ENCODE measurements around the gene PTPRF. TPM values are rescaled to one million over a fixed set of nuclear protein-coding genes. Genes with fewer than 3 reads are reported as not detected.

PTPRF gene
- total and polyA plus RNA-seq, 2 experiments from 2014 or later, result 96.0 to 115 TPM

- H3K9me3 ChIP-seq (ENCODE audit: low read depth), result no peaks in the 10 kb centered on the region
- H3K9me2 ChIP-seq (replicated peaks; ENCODE audit: insufficient read depth), result no peaks in the 10 kb centered on the region
- H3K4me1 ChIP-seq (ENCODE audit: insufficient read depth), result no peaks in the 10 kb centered on the region
- no peak overlapping the region for H2AFZ ChIP-seq
- no peak for DNase-seq (ENCODE audit: low spot score)
- H3K27me3 ChIP-seq, result no peaks in the 10 kb centered on the region
- peaks cover 47% of the 10 kb centered on the region for H4K20me1 ChIP-seq (ENCODE audit: insufficient read depth, poor library complexity, severe bottlenecking)
- WGBS (ENCODE audit: low lambda C conversion rate, missing lambda C conversion rate), result 89% methylated on average over 1 of the region's 1 CpG
- H3K79me2 ChIP-seq, result peaks cover 71% of the 10 kb centered on the region
- no peak for TF ChIP-seq EZH2phosphoT487 (IDR thresholded peaks at IDR 0.05; ENCODE audit: low read depth, severe bottlenecking, unreplicated experiment)
- TF ChIP-seq CTCF (IDR thresholded peaks at IDR 0.05; ENCODE audit: poor library complexity), result no peak
- no peak for TF ChIP-seq EZH2 (IDR thresholded peaks at IDR 0.05; ENCODE audit: borderline replicate concordance)
- no peak overlapping the region for H3K4me2 ChIP-seq
- H3K36me3 ChIP-seq (replicated peaks; ENCODE audit: insufficient read depth, low read depth), result no peaks in the 10 kb centered on the region
- no peak overlapping the region for H3K4me3 ChIP-seq
- no peak overlapping the region for H3K27ac ChIP-seq
These were observed 125.3 kb downstream of the PTPRF start for GRCh38 chr1:43655953-43656352.

GRCh38 chr1:43659212-43660166 is 128.8 kb downstream of the PTPRF start:
- no peaks in the 10 kb centered on the region for H3K9me3 ChIP-seq (ENCODE audit: low read depth)
- H2AFZ ChIP-seq, result no peak overlapping the region
- no peak for DNase-seq (ENCODE audit: low spot score)
- H3K4me1 ChIP-seq (ENCODE audit: insufficient read depth), result no peaks in the 10 kb centered on the region
- H3K27ac ChIP-seq, result no peak overlapping the region
- peaks cover 13% of the 10 kb centered on the region for H4K20me1 ChIP-seq (ENCODE audit: insufficient read depth, poor library complexity, severe bottlenecking)
- no peak overlapping the region for H3K4me2 ChIP-seq
- peaks cover 38% of the 10 kb centered on the region for H3K79me2 ChIP-seq
- no peak overlapping the region for H3K4me3 ChIP-seq
- TF ChIP-seq CTCF (IDR thresholded peaks at IDR 0.05; ENCODE audit: poor library complexity) (no peak), EZH2phosphoT487 (IDR thresholded peaks at IDR 0.05; ENCODE audit: low read depth, severe bottlenecking, unreplicated experiment) (no peak), EZH2 (IDR thresholded peaks at IDR 0.05; ENCODE audit: borderline replicate concordance) (no peak)
- H3K27me3 ChIP-seq, result no peaks in the 10 kb centered on the region
- 95% methylated on average over 14 of the region's 14 CpGs for WGBS (ENCODE audit: low lambda C conversion rate, missing lambda C conversion rate)
- H3K36me3 ChIP-seq (replicated peaks; ENCODE audit: insufficient read depth, low read depth), result no peaks in the 10 kb centered on the region
- no peaks in the 10 kb centered on the region for H3K9me2 ChIP-seq (replicated peaks; ENCODE audit: insufficient read depth)

- Histone ChIP-seq H3K4me2 (no peak overlapping the region), H3K27me3 (no peaks in the 10 kb centered on the region), H3K27ac (no peak overlapping the region), H3K9me2 (replicated peaks; ENCODE audit: insufficient read depth) (no peaks in the 10 kb centered on the region), H4K20me1 (ENCODE audit: insufficient read depth, poor library complexity, severe bottlenecking) (peaks cover 9% of the 10 kb centered on the region), H3K4me3 (no peak overlapping the region), H2AFZ (no peak overlapping the region), H3K4me1 (ENCODE audit: insufficient read depth) (no peaks in the 10 kb centered on the region), H3K9me3 (ENCODE audit: low read depth) (no peaks in the 10 kb centered on the region), H3K79me2 (peaks cover 36% of the 10 kb centered on the region), H3K36me3 (replicated peaks; ENCODE audit: insufficient read depth, low read depth) (no peaks in the 10 kb centered on the region)
- no peak for DNase-seq (ENCODE audit: low spot score)
- TF ChIP-seq EZH2phosphoT487 (IDR thresholded peaks at IDR 0.05; ENCODE audit: low read depth, severe bottlenecking, unreplicated experiment) (no peak), EZH2 (IDR thresholded peaks at IDR 0.05; ENCODE audit: borderline replicate concordance) (no peak), CTCF (IDR thresholded peaks at IDR 0.05; ENCODE audit: poor library complexity) (no peak)
- WGBS (ENCODE audit: low lambda C conversion rate, missing lambda C conversion rate), result 74% methylated on average over 4 of the region's 4 CpGs
These were observed 129.7 kb downstream of the PTPRF start for GRCh38 chr1:43660355-43660754.

All from hepatocyte (in vitro differentiated cells).